Measurements from ENCODE around the gene PITX2.

GRCh38 chr4:110668463-110669235 is 45.8 kb upstream of the PITX2 start:
- TF ChIP-seq POLR2AphosphoS5 (IDR thresholded peaks at IDR 0.05) (no peak), CTCF (IDR thresholded peaks at IDR 0.05 in 8 of 11, conservative IDR thresholded peaks at IDR 0.05 in 3 of 11) (no peak)

Measured in spleen (tissue), 7 donors.